CD4-positive, alpha-beta T cell (primary cell): ENCODE data around the gene OR13C8. TPM values are rescaled to one million over a fixed set of nuclear protein-coding genes. Genes with fewer than 3 reads are reported as not detected.

Experiments
- ATAC-seq: fragments of 200-7000 bp; cut with Tn5 transposase; one replicate; pipeline ENCODE4 v1.10.0; 2022; ENCODE audit warnings: mild to moderate bottlenecking; ENCODE audit not compliant: poor library complexity
- CTCF ChIA-PET: fragments of 350-600 bp; sonication (Branson Sonifier 250); formaldehyde crosslinking; loops from one replicate; lab custom pipeline; 2021; ENCODE audit warnings: antibody characterized with exemption, inconsistent platforms; lab: Charles Lee
- POLR2A ChIA-PET: fragments of 350-600 bp; sonication (Branson Sonifier 250); formaldehyde crosslinking; loops from one replicate; lab custom pipeline; 2021; ENCODE audit warnings: antibody characterized with exemption, inconsistent platforms; lab: Charles Lee
- DNase-seq, 14 experiments: peaks; one replicate each; pipeline ENCODE4 v3.0.0-alpha.2; 2013 to 2020; ENCODE audit warnings: mixed read lengths in 2 of 14
- H3K27ac ChIP-seq, 2 donors: one replicate each; pipeline versions ENCODE4 v1.5.1 to v1.7.0; 2013; ENCODE audit warnings: low read length in 2 of 2, low read depth in 1 of 2, mild to moderate bottlenecking in 1 of 2
- H3K27me3 ChIP-seq, 2 experiments: 1 replicate in 1 of 2; 2 replicates in 1 of 2; pipeline versions ENCODE4 v1.6.1 to v1.7.0; 2013; ENCODE audit warnings: low read length in 2 of 2, control low read depth in 1 of 2, mild to moderate bottlenecking in 1 of 2, moderate library complexity in 1 of 2; ENCODE audit not compliant: insufficient read depth in 2 of 2, control insufficient read depth in 1 of 2
- H3K36me3 ChIP-seq: one replicate; pipeline ENCODE4 v1.6.1; 2013; ENCODE audit warnings: low read length, control low read depth; ENCODE audit not compliant: insufficient read depth
- H3K4me1 ChIP-seq: one replicate; pipeline ENCODE4 v1.6.1; 2013; ENCODE audit warnings: low read length, control low read depth; ENCODE audit not compliant: insufficient read depth
- H3K4me3 ChIP-seq: one replicate; pipeline ENCODE4 v1.5.1; 2013; ENCODE audit warnings: mild to moderate bottlenecking, low read length, moderate library complexity
- H3K9me3 ChIP-seq, 2 experiments: 1 replicate in 1 of 2; 2 replicates in 1 of 2; pipeline versions ENCODE4 v1.6.1 to v1.7.0; 2013; ENCODE audit warnings: low read length in 2 of 2, mild to moderate bottlenecking in 2 of 2, control low read depth in 1 of 2, moderate library complexity in 1 of 2; ENCODE audit not compliant: control insufficient read depth in 1 of 2, insufficient read depth in 1 of 2
- H3K27ac Mint-ChIP-seq: one replicate; pipeline ENCODE4 v1.8.0; 2020; ENCODE audit warnings: mixed read lengths
- H3K27me3 Mint-ChIP-seq: one replicate; pipeline ENCODE4 v1.8.0; 2021; ENCODE audit warnings: mixed read lengths
- H3K36me3 Mint-ChIP-seq: one replicate; pipeline ENCODE4 v1.8.0; 2021; ENCODE audit warnings: low read depth, mixed read lengths
- H3K4me1 Mint-ChIP-seq: one replicate; pipeline ENCODE4 v1.8.0; 2021; ENCODE audit warnings: low read depth, mixed read lengths
- H3K4me3 Mint-ChIP-seq: one replicate; pipeline ENCODE4 v1.8.0; 2020; ENCODE audit warnings: mild to moderate bottlenecking, mixed read lengths
- H3K9me3 Mint-ChIP-seq: one replicate; pipeline ENCODE4 v1.8.0; 2020; ENCODE audit warnings: mixed read lengths
- intact Hi-C, 2 experiments: fragments of 100-400 bp; cut with DNase I in 1 of 2; cut with micrococcal nuclease in 1 of 2; formaldehyde crosslinking; loops; one replicate each; pipeline versions ENCODE4 v1.15.1 to v1.9.0; 2023 to 2025; cut with DNase I, micrococcal nuclease
- total RNA-seq, 174 experiments: library from RNA in 2 of 174; stranded (reverse) in 2 of 174; gene quantifications; one replicate each; pipeline ENCODE4 v1.2.3 and lab custom pipeline; 2021 to 2026
- TF ChIP-seq, protein P1 (sequence below): fragments of 200-600 bp; IDR thresholded peaks from one replicate; pipeline ENCODE4 v1.8.0; 2022; ENCODE audit warnings: antibody characterized with exemption, mild to moderate bottlenecking

OR13C8 gene
- total RNA-seq, 2 experiments from 2014 or later = not detected

DNA sequence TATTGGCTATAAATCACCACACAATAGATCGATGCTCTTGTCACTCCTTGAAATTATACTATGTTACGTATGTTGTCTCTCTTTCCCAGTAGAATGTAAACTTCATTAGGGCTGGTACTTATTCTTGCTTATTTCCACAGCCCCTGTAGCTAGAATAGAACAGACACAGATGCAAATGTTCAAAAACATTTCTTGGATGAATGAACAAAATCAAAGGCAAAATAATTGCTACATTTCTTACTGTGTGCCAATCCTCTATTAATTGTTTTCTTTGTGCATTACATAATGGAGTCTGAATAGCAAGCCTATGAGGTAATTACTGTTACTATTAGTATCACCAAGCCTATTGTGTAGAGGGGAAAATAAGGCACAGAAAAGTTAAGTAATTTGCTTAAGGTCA is 37.2 kb downstream of the OR13C8 start:
- DNase-seq (no peak), ATAC-seq (no peak)
- Mint-ChIP-seq H3K36me3 (no peaks in the 10 kb centered on the region), H3K27ac (no peak overlapping the region), H3K27me3 (peaks cover 5% of the 10 kb centered on the region), H3K4me3 (no peak overlapping the region), H3K9me3 (no peaks in the 10 kb centered on the region), H3K4me1 (no peaks in the 10 kb centered on the region)
- Histone ChIP-seq H3K4me3 (no peak overlapping the region), H3K9me3 (no peaks in the 10 kb centered on the region), H3K27ac (no peak overlapping the region), H3K36me3 (no peaks in the 10 kb centered on the region), H3K4me1 (no peaks in the 10 kb centered on the region), H3K27me3 (no peaks in the 10 kb centered on the region)
- intact Hi-C loops = no loop called here
- CTCF ChIA-PET = interaction anchor here (0.9 kb wide), 1 partner anchor 1304 kb away, joined by 4 read pairs; no protein-coding TSS in a partner anchor
- POLR2A ChIA-PET = no interaction called here
- TF ChIP-seq, protein P1, sequence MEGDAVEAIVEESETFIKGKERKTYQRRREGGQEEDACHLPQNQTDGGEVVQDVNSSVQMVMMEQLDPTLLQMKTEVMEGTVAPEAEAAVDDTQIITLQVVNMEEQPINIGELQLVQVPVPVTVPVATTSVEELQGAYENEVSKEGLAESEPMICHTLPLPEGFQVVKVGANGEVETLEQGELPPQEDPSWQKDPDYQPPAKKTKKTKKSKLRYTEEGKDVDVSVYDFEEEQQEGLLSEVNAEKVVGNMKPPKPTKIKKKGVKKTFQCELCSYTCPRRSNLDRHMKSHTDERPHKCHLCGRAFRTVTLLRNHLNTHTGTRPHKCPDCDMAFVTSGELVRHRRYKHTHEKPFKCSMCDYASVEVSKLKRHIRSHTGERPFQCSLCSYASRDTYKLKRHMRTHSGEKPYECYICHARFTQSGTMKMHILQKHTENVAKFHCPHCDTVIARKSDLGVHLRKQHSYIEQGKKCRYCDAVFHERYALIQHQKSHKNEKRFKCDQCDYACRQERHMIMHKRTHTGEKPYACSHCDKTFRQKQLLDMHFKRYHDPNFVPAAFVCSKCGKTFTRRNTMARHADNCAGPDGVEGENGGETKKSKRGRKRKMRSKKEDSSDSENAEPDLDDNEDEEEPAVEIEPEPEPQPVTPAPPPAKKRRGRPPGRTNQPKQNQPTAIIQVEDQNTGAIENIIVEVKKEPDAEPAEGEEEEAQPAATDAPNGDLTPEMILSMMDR = no peak

DNA sequence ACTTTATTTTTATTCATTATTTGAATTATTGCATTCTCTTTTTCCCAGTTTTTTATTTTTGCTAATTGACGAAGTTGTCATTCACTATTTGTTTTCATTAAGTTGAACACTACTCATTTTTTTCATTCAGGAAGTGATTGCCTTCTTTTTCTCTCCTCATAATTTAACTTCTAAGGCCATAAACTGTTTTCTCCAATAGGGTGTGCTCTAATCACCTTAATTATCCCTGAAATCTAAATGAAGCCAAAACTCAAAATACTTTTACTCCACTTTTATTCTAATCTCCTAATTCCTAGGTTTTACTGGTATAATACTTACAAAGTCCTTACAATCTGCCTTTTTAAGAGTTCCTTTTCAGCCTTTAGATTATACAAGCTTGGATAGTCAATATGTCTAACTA is 39.4 kb downstream of the OR13C8 start:
- Histone ChIP-seq H3K27me3 (no peaks in the 10 kb centered on the region), H3K4me3 (no peak overlapping the region), H3K27ac (no peak overlapping the region), H3K9me3 (no peaks in the 10 kb centered on the region), H3K4me1 (no peaks in the 10 kb centered on the region), H3K36me3 (no peaks in the 10 kb centered on the region)
- intact Hi-C loops = no loop called here
- Mint-ChIP-seq H3K9me3 (no peaks in the 10 kb centered on the region), H3K27me3 (peaks cover 5% of the 10 kb centered on the region), H3K4me3 (no peak overlapping the region), H3K36me3 (no peaks in the 10 kb centered on the region), H3K27ac (no peak overlapping the region), H3K4me1 (no peaks in the 10 kb centered on the region)
- ATAC-seq (no peak), DNase-seq (no peak)
- TF ChIP-seq, protein P1 = no peak
- CTCF ChIA-PET = no interaction called here
- POLR2A ChIA-PET = no interaction called here

DNA sequence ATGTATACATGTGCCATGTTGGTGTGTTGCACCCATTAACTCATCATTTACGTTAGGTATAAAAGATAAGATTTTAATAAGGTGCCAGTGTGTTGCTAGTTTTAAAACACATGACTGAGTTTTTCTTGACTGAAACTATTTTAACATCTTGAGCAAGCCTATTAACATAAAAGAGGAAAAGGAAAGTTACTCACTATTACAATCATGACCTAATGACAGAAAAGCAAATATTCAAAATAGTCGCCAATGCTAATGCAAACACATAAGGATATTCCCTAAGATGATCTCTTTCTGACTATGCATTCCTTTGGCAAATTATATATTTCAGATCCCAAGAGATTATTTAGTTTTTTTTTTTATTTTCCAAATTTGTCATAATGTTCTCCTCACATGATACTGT is 42.2 kb downstream of the OR13C8 start:
- no peak for ATAC-seq
- H3K27ac ChIP-seq = no peak overlapping the region
- no peaks in the 10 kb centered on the region for H3K27me3 ChIP-seq
- ChIA-PET POLR2A (no interaction called here), CTCF (no interaction called here)
- no peaks in the 10 kb centered on the region for H3K4me1 Mint-ChIP-seq
- TF ChIP-seq, protein P1 = no peak
- no peaks in the 10 kb centered on the region for H3K36me3 Mint-ChIP-seq
- no peak overlapping the region for H3K27ac Mint-ChIP-seq
- no peaks in the 10 kb centered on the region for H3K27me3 Mint-ChIP-seq
- no peak for DNase-seq
- no peak overlapping the region for H3K4me3 ChIP-seq
- H3K4me1 ChIP-seq = no peaks in the 10 kb centered on the region
- H3K4me3 Mint-ChIP-seq = no peak overlapping the region
- H3K36me3 ChIP-seq = no peaks in the 10 kb centered on the region
- no peaks in the 10 kb centered on the region for H3K9me3 ChIP-seq
- H3K9me3 Mint-ChIP-seq = no peaks in the 10 kb centered on the region
- intact Hi-C loops = no loop called here
